Measurements from ENCODE around the gene DAW1.

The DAW1 gene

DNA sequence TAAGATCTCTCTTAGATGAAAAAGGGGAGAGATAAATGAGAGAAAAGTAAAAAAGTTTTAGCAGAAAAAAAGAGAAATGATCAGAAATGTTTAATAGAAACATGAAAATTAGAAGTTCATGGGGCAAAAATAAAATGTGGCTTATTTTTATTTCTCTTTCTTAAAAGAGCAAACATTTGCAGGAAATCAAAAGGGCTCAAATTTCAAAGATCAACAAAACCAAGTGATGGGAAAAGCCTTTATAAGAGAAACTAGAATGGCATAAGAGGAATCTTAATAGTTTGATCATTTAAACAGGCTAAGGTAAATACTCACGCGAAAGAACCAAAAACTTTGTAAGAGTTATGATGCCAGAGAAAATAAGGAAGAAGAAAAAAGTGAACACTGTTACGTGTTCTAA lies 23.3 kb upstream of the DAW1 start:
- peaks cover 0 to 3% of the 10 kb centered on the region in 2 donors for H3K9me3 Mint-ChIP-seq
- no peak for ATAC-seq (replicated peaks)
- no peak for DNase-seq
- H3K4me3 Mint-ChIP-seq: no peak overlapping the region
- no peaks in the 10 kb centered on the region for H3K36me3 Mint-ChIP-seq
- no peak overlapping the region for H3K27ac Mint-ChIP-seq
- no peaks in the 10 kb centered on the region for H3K4me1 Mint-ChIP-seq
- peaks cover 0 to 7% of the 10 kb centered on the region in 2 donors for H3K27me3 Mint-ChIP-seq

DNA sequence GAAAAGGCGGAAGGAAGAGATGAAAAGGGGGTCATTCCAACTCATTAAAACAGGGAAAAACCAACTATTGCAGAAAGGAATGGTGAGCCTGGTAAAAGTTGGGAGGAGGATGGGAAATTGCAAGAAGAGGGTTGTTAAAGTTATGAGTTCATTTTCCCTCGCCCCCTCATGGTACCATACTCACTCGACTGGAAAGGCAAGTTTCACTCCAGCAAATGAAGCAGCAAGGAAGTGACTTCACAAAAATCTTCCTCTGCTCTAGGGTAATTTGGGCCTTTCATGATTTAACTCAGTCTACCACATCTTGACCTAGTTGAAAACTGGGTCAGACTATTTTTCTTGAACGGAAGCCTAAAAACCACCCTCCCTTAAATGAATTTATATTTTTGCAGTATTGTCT lies 22.8 kb upstream of the DAW1 start:
- peak in 1 of 2 donors; percentile 39 for ATAC-seq (replicated peaks)
- Mint-ChIP-seq H3K9me3 (peaks cover 0 to 3% of the 10 kb centered on the region in 2 donors), H3K36me3 (no peaks in the 10 kb centered on the region), H3K4me1 (no peaks in the 10 kb centered on the region), H3K4me3 (no peak overlapping the region), H3K27me3 (peaks cover 0 to 7% of the 10 kb centered on the region in 2 donors), H3K27ac (no peak overlapping the region)
- no peak for DNase-seq

DNA sequence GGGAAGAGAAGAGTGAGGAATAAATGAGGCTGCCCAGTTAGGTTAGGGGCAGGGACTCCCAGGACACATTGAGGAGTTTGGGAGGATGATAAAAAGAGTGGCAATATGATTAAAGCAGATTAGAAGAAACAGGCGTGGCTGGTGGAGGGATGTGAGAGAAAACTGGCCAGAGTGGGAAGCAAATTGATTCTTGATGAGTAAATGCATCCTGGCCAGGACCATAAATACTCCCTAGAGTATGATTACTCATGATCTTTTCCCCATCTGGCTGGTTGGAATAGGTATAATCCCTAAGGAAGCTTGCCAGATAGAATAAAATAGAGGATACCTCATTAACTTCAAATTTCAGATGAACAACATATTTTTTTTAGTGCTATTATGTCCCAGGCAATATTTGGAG lies 21.5 kb upstream of the DAW1 start:
- H3K27ac Mint-ChIP-seq: no peak overlapping the region

DNA sequence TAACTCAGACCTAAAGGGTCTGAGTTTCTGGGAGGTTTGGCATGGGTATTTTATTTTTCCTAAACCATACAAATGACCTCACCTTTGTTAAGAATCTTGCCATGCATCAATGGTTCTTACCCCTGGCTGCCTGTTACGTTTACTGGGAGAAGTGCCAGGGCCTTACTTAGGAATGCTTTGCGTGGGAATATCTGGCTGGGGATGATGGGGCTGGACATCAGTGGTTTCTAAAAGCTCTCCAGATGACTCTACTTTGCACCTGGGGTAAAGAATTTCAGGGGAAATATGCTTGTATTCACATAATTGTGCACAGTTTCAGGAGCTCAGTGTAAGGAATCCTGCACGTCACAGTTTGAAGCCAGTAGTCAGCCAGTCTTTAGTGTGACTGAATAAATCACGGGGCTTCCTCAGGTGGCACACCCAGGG lies 18.2 kb upstream of the DAW1 start:
- no peak overlapping the region for H3K27ac Mint-ChIP-seq
- peaks cover 0 to 3% of the 10 kb centered on the region in 2 donors for H3K9me3 Mint-ChIP-seq
- no peaks in the 10 kb centered on the region for H3K36me3 Mint-ChIP-seq
- ATAC-seq (replicated peaks): no peak
- H3K27me3 Mint-ChIP-seq: peaks cover 0 to 7% of the 10 kb centered on the region in 2 donors
- DNase-seq: no peak
- no peak overlapping the region for H3K4me3 Mint-ChIP-seq
- H3K4me1 Mint-ChIP-seq: no peaks in the 10 kb centered on the region

More for the DNA sequence above, 21.5 kb upstream of the DAW1 start:
- no peak for ATAC-seq (replicated peaks)
- no peak for DNase-seq
- Mint-ChIP-seq H3K9me3 (peaks cover 0 to 3% of the 10 kb centered on the region in 2 donors), H3K4me1 (no peaks in the 10 kb centered on the region), H3K27me3 (peaks cover 0 to 7% of the 10 kb centered on the region in 2 donors), H3K4me3 (no peak overlapping the region), H3K36me3 (no peaks in the 10 kb centered on the region)

DNA sequence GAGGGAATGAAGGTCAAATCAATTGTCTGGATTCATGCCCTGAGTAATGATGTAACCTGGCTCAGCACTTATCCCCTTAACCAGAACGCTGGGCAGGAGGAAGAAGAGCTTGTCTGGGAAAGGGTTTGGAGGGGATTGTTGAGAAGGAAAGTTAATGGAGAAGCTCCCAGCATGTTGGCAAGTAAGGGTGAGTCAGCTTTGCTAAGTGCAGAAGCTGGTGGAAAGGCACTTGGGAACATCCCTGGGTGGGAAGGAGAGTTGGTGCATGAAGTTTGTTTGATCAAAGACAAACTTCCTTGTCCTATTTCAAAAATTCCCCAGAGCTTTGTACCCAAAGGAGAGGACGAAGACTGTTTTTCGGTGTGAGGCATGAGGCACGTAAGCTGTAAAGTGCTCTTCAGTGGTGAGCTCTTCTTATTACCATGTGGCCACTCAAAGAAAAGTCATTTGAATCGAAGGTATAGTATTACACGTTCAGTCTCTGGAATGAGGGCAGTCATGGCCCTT lies 17.6 kb upstream of the DAW1 start:
- H3K4me1 Mint-ChIP-seq: no peaks in the 10 kb centered on the region
- H3K36me3 Mint-ChIP-seq: no peaks in the 10 kb centered on the region
- no peak overlapping the region for H3K27ac Mint-ChIP-seq
- no peak overlapping the region for H3K4me3 Mint-ChIP-seq
- ATAC-seq (replicated peaks): no peak
- H3K9me3 Mint-ChIP-seq: no peaks in the 10 kb centered on the region
- no peak for DNase-seq
- H3K27me3 Mint-ChIP-seq: peaks cover 0 to 7% of the 10 kb centered on the region in 2 donors

DNA sequence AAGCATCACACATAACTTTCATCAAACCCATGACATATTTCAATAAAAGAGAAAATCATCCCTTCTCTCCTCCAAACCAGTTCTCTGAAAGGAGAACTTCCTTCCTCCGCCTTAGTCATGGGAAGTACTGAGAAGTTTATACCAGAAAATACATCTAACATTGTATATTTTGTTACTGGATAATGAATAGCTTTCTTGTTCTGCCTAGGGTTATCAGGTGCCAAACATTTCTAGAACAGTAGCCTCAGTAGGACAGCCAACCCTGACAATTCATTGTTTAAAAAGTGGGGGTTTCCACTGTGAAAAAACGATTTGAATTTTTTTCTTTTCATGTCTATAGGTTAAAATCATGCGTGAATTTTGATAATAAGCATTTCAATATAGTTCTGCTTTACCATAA lies 16.0 kb upstream of the DAW1 start:
- Mint-ChIP-seq H3K4me3 (no peak overlapping the region), H3K27me3 (peaks cover 0 to 7% of the 10 kb centered on the region in 2 donors), H3K4me1 (no peaks in the 10 kb centered on the region), H3K9me3 (no peaks in the 10 kb centered on the region), H3K27ac (no peak overlapping the region), H3K36me3 (no peaks in the 10 kb centered on the region)
- ATAC-seq (replicated peaks) (no peak), DNase-seq (no peak)

DNA sequence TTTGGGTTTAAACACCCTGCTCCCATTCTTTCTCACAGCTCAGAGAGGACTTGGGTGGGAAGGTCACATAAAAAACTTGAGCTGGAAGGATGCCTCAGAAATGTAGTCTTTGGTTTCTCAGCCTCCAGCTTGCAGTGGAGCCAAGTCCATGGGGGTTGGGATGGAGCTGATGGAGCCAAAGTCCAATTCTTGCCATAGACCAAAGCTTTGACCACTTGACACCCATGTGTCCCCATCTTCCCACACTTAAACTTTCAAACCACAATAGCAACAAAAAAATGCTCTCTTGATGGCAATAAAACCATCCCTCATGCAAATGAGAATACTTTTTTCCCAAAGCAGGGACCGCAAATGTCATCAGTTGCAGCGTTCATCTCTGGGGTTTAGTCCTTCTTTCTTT lies 14.7 kb upstream of the DAW1 start:
- Mint-ChIP-seq H3K27me3 (peaks cover 0 to 7% of the 10 kb centered on the region in 2 donors), H3K4me1 (no peaks in the 10 kb centered on the region), H3K27ac (no peak overlapping the region), H3K36me3 (no peaks in the 10 kb centered on the region), H3K9me3 (no peaks in the 10 kb centered on the region), H3K4me3 (no peak overlapping the region)
- no peak for ATAC-seq (replicated peaks)
- no peak for DNase-seq

DNA sequence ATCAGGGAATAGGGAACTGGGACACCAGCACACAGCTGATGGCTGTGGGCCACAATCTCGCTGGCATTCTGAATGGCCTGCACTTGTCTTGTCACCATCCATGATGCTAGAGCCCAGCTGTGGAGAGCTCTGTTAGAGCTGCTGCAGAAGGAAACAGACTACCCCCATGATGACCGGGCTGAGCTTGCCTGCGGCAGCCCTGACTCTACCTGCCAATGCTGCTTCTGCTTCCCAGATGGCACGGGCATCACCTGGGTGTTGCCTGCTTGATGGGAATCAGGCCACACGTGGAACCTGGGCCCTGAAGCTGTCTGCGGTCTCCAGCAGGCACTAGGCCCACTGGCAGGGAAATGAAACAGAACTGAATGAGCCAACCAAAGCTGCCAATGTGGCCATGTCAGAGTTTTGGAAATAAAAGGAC lies 11.2 kb upstream of the DAW1 start:
- DNase-seq (no peak), ATAC-seq (replicated peaks) (no peak)
- H3K27ac Mint-ChIP-seq: no peak overlapping the region
- H3K4me1 Mint-ChIP-seq: no peaks in the 10 kb centered on the region
- no peaks in the 10 kb centered on the region for H3K27me3 Mint-ChIP-seq
- no peak overlapping the region for H3K4me3 Mint-ChIP-seq
- no peaks in the 10 kb centered on the region for H3K36me3 Mint-ChIP-seq
- no peaks in the 10 kb centered on the region for H3K9me3 Mint-ChIP-seq

DNA sequence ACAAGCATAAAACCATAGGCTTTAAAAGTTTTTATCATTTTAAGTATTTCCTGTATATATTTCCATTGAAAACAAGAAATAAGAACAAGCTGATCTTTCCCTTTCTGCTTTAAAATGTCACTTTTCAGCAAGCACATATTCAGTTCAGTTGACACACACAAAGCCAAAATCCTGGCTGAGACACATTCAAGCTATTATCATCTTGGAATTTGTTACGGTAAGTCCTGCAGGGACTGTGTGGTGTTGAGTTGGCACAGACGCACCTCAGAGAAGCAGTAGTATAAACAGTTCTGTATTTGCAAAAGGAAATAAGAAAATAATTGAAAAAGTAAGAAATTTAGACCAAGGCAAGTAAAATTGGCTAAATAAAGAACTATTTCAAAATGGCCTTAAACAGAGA lies 10.4 kb upstream of the DAW1 start:
- ATAC-seq (replicated peaks) (no peak), DNase-seq (no peak)
- Mint-ChIP-seq H3K4me1 (no peaks in the 10 kb centered on the region), H3K27me3 (no peaks in the 10 kb centered on the region), H3K27ac (no peak overlapping the region), H3K9me3 (no peaks in the 10 kb centered on the region), H3K4me3 (no peak overlapping the region), H3K36me3 (no peaks in the 10 kb centered on the region)

DNA sequence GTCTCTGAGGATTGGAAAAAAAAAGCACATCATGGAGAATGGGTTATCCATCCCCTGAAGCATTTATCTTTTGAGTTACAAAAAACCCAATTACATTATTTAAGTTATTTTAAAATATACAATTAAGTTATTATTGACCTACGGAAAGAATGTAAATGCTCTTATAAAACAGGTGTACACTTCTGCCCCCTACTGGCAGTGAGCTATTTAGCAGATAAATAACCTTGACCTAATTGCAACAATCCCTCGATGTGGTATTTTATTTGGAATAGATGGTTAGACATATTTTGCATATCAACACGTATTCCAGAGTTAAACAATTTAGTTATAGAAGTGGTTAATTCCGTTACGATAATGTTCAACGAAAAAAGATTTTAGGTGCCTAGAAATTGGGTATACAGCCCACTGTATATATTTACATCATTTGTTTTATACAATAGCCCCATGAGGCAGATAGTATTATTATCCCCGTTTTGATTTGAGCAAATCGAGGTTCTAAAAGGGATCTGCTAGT lies 9.1 kb upstream of the DAW1 start:
- DNase-seq: no peak
- H3K27me3 Mint-ChIP-seq: peaks cover 0 to 5% of the 10 kb centered on the region in 2 donors
- H3K9me3 Mint-ChIP-seq: no peaks in the 10 kb centered on the region
- no peaks in the 10 kb centered on the region for H3K4me1 Mint-ChIP-seq
- no peaks in the 10 kb centered on the region for H3K36me3 Mint-ChIP-seq
- no peak for ATAC-seq (replicated peaks)
- no peak overlapping the region for H3K4me3 Mint-ChIP-seq
- no peak overlapping the region for H3K27ac Mint-ChIP-seq

DNA sequence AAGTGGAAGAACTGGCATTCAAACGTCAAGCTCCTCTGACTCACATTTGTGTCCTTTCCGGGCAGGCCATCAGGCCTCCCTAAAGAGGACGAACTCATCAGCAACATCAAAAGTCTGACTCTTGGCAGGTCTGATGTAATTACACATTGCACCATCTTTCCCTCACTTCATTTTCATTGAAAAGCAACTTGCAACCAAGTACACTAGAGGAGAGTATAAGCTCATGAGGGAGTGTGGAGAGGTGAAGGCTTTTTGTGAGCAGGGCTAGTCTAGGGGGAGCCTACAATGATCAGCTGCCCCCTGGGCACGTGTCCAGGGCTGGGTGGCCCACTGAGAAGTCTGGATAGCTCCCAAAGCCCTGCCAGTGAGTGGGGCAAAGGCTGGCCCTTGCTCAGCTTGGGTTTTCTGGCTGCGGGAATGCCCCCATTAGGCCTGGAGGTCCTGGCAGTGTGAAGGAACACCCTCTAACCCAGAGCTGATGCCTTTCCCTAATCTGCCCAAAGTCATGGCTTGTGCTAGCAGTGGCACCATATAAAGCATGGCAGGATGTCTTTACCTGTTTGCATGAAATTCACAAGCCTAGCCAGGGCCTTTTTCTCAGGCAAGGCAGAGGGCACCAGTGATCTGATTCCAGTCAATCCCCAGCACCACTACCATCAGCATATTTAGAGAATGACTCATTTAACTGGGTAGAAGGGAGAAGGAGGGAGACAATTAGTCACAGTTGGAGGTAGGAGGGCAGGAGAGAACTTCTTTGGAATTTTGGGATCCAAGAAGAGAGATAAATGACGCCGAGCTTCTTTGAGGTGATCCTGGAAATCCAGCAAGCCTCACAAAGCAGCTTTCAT lies 8.5 kb upstream of the DAW1 start:
- H3K27me3 Mint-ChIP-seq: peaks cover 2 to 5% of the 10 kb centered on the region in 2 donors
- H3K9me3 Mint-ChIP-seq: no peaks in the 10 kb centered on the region
- H3K4me1 Mint-ChIP-seq: no peaks in the 10 kb centered on the region
- ATAC-seq (replicated peaks) (no peak), DNase-seq (no peak)
- no peak overlapping the region for H3K27ac Mint-ChIP-seq
- H3K4me3 Mint-ChIP-seq: no peak overlapping the region
- no peaks in the 10 kb centered on the region for H3K36me3 Mint-ChIP-seq

DNA sequence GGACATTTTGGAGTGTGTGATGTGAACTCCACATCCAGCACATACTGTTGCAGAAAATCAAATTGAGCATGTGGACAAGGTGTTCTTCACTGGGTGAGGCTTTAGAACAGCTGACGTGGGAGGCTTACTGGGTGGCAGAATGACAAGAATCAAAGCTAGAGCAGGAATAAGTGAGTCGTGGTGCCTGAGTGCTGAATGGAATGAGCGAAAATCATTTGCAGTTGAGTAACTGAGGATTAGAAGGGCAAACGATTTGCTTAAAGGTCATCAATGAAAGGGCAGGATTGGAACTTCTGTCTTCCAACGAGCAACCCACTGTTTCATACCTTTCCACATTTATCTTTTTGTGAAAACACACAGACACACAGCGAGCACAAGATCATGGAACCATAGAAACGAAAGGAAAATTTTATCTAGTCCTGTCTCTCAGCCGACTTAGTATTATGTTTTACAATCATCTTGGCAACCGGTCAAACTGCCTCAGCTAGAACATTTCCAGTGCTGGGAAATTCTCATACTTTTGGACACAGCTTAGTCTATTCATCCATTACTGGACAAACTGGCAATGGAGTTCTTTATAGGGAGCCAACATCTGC lies 7.2 kb upstream of the DAW1 start:
- no peaks in the 10 kb centered on the region for H3K36me3 Mint-ChIP-seq
- DNase-seq: no peak
- ATAC-seq (replicated peaks): no peak

DNA sequence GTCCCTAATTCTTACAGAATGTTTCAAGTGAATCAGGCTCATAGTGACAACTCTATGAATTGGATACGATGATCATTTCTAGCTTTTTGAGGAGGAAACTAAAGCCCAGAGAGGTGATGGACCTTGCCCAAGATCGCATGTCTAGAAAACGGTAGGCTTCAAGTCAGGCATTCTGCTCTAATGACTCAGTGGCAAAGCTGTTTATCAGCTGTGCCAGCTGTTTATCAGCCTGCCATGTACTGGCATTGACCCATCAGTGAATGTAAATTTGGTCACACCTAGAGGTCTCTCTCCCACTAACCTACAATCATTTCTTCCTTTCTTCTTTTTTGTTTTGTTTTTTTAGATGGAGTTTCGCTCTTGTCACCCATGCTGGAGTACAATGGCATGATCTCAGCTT lies 6.1 kb upstream of the DAW1 start:
- no peaks in the 10 kb centered on the region for H3K9me3 Mint-ChIP-seq
- DNase-seq (no peak), ATAC-seq (replicated peaks) (no peak)
- H3K4me3 Mint-ChIP-seq: no peak overlapping the region
- H3K27me3 Mint-ChIP-seq: peaks cover 13 to 17% of the 10 kb centered on the region in 2 donors
- no peaks in the 10 kb centered on the region for H3K36me3 Mint-ChIP-seq
- no peaks in the 10 kb centered on the region for H3K4me1 Mint-ChIP-seq
- H3K27ac Mint-ChIP-seq: no peak overlapping the region

More for the DNA sequence above, 7.2 kb upstream of the DAW1 start:
- H3K4me1 Mint-ChIP-seq: no peaks in the 10 kb centered on the region
- H3K9me3 Mint-ChIP-seq: no peaks in the 10 kb centered on the region
- no peak overlapping the region for H3K27ac Mint-ChIP-seq
- H3K4me3 Mint-ChIP-seq: no peak overlapping the region
- H3K27me3 Mint-ChIP-seq: peaks cover 5 to 9% of the 10 kb centered on the region in 2 donors

DNA sequence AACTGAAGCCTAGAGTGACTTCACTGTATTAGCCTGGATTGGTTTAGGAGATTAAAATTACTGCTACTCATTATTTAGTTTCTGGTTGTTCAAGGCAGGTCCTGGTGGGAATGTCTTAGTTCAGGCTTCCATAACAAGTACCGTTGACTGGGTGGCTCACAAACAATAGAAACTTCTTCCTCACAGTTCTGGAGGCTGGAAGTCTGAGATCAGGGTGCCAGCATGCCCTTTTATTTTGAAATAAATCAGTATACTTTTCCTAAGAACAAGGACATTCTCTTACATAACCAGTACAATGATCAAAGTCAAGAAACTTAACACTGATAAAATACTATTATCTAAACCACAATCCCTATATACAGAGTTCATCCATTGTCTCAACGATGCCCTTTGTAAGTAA lies 4.0 kb upstream of the DAW1 start:
- ATAC-seq (replicated peaks) (no peak), DNase-seq (no peak)
- Mint-ChIP-seq H3K4me3 (no peak overlapping the region), H3K27me3 (peaks cover 13 to 17% of the 10 kb centered on the region in 2 donors), H3K36me3 (no peaks in the 10 kb centered on the region), H3K9me3 (no peaks in the 10 kb centered on the region), H3K27ac (no peak overlapping the region), H3K4me1 (no peaks in the 10 kb centered on the region)

All from stimulated activated naive B cell treated with anti-CD40 and anti-IgM and Interleukin-4, amounts not matched to agents 10 μg/mL and 1 μg/mL and 100 μg/mL, for 72 hours (primary cell).